Measurements from ENCODE around the gene NFE2L2. TPM values are rescaled to one million over a fixed set of nuclear protein-coding genes. Genes with fewer than 3 reads are reported as not detected.

NFE2L2 gene
- total and polyA plus RNA-seq, 9 of the 15 experiments (the other 6 are each of a cell fraction or from before 2014, with no cell fraction given): 29.3 to 120 (median 59.3) TPM

GRCh38 chr2:177264693-177265587, at the start of gene NFE2L2 (continued):
- TF ChIP-seq AFF4 (CRISPR knock-in tag; IDR thresholded peaks at IDR 0.05) (peak; percentile 97), TRIM24 (IDR thresholded peaks at IDR 0.05) (peak; percentile 76 to 79), PREB (CRISPR knock-in tag; IDR thresholded peaks at IDR 0.05) (peak; percentile 90; the same call in 1 of the 2 replicates), ATF4 (CRISPR knock-in tag; IDR thresholded peaks at IDR 0.05) (peak; percentile 99), ETV5 (CRISPR knock-in tag; IDR thresholded peaks at IDR 0.05; ENCODE audit: low read depth) (peak; percentile 74), CLOCK (CRISPR knock-in tag; IDR thresholded peaks at IDR 0.05; ENCODE audit: borderline replicate concordance) (no peak)
- TF ChIP-seq, protein P1, sequence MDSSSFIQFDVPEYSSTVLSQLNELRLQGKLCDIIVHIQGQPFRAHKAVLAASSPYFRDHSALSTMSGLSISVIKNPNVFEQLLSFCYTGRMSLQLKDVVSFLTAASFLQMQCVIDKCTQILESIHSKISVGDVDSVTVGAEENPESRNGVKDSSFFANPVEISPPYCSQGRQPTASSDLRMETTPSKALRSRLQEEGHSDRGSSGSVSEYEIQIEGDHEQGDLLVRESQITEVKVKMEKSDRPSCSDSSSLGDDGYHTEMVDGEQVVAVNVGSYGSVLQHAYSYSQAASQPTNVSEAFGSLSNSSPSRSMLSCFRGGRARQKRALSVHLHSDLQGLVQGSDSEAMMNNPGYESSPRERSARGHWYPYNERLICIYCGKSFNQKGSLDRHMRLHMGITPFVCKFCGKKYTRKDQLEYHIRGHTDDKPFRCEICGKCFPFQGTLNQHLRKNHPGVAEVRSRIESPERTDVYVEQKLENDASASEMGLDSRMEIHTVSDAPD (CRISPR knock-in tag; IDR thresholded peaks at IDR 0.05): no peak
- TF ChIP-seq, protein P2, sequence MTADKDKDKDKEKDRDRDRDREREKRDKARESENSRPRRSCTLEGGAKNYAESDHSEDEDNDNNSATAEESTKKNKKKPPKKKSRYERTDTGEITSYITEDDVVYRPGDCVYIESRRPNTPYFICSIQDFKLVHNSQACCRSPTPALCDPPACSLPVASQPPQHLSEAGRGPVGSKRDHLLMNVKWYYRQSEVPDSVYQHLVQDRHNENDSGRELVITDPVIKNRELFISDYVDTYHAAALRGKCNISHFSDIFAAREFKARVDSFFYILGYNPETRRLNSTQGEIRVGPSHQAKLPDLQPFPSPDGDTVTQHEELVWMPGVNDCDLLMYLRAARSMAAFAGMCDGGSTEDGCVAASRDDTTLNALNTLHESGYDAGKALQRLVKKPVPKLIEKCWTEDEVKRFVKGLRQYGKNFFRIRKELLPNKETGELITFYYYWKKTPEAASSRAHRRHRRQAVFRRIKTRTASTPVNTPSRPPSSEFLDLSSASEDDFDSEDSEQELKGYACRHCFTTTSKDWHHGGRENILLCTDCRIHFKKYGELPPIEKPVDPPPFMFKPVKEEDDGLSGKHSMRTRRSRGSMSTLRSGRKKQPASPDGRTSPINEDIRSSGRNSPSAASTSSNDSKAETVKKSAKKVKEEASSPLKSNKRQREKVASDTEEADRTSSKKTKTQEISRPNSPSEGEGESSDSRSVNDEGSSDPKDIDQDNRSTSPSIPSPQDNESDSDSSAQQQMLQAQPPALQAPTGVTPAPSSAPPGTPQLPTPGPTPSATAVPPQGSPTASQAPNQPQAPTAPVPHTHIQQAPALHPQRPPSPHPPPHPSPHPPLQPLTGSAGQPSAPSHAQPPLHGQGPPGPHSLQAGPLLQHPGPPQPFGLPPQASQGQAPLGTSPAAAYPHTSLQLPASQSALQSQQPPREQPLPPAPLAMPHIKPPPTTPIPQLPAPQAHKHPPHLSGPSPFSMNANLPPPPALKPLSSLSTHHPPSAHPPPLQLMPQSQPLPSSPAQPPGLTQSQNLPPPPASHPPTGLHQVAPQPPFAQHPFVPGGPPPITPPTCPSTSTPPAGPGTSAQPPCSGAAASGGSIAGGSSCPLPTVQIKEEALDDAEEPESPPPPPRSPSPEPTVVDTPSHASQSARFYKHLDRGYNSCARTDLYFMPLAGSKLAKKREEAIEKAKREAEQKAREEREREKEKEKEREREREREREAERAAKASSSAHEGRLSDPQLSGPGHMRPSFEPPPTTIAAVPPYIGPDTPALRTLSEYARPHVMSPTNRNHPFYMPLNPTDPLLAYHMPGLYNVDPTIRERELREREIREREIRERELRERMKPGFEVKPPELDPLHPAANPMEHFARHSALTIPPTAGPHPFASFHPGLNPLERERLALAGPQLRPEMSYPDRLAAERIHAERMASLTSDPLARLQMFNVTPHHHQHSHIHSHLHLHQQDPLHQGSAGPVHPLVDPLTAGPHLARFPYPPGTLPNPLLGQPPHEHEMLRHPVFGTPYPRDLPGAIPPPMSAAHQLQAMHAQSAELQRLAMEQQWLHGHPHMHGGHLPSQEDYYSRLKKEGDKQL (CRISPR knock-in tag; IDR thresholded peaks at IDR 0.05; ENCODE audit: borderline replicate concordance): no peak

Data from K562 (cell line).